ENCODE results near the gene SCT.
A peak's percentile ranks its signal among the peaks of the same experiment; 100 is the strongest.

Gene SCT

DNA sequence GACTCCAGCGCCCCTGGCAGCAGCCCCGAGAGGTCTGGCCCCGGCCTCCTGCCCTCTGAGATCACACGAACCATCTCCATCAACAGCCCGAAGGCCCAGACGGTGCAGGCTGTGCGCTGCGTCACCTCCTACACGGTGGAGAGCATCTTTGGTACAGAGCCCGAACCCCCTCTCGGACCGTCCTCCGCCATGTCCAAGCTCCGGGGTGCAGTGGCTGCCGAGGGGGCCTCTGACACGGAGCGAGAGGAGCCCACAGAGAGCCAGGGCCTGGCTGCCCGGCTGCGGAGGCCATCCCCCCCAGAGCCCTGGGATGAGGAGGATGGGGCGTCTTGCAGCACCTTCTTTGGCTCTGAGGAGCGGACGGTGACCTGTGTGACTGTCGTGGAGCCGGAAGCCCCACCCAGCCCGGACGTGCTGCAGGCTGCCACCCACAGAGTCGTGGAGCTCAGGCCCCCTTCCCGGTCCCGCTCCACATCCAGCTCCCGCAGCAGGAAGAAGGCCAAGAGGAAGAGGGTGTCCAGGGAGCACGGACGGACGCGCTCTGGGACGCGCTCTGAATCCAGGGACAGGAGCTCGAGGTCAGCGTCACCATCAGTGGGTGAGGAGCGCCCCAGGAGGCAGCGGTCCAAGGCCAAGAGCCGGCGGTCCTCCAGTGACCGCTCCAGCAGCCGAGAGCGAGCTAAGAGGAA, 18.9 kb downstream of the SCT start:
- Histone ChIP-seq H3K27ac (ENCODE audit: extremely low read depth, low read depth, low read length) (no peak overlapping the region), H3K9me3 (ENCODE audit: control insufficient read depth, insufficient read depth, low read depth, low read length) (no peaks in the 10 kb centered on the region), H3K36me3 (ENCODE audit: control insufficient read depth in 2 of 2, insufficient read depth in 1 of 2, low read length in 2 of 2) (peaks cover 6 to 98% of the 10 kb centered on the region in 2 experiments; a peak in 2 of 3 replicates), H3K4me1 (ENCODE audit: control insufficient read depth, insufficient read depth, low read length) (no peaks in the 10 kb centered on the region), H3K4me3 (ENCODE audit: low read depth, low read length) (no peak overlapping the region)
- TF ChIP-seq GLI2 (tag by site-specific recombination; IDR thresholded peaks at IDR 0.05; ENCODE audit: borderline replicate concordance, low read depth) (no peak), ZNF530 (tag by site-specific recombination; IDR thresholded peaks at IDR 0.05; ENCODE audit: low read depth) (no peak), ZNF610 (tag by site-specific recombination; IDR thresholded peaks at IDR 0.05; ENCODE audit: borderline replicate concordance) (no peak), ZNF792 (tag by site-specific recombination; IDR thresholded peaks at IDR 0.05) (no peak), HOXD13 (CRISPR knock-in tag; IDR thresholded peaks at IDR 0.05; ENCODE audit: borderline replicate concordance) (no peak)
- TF ChIP-seq, protein P1, sequence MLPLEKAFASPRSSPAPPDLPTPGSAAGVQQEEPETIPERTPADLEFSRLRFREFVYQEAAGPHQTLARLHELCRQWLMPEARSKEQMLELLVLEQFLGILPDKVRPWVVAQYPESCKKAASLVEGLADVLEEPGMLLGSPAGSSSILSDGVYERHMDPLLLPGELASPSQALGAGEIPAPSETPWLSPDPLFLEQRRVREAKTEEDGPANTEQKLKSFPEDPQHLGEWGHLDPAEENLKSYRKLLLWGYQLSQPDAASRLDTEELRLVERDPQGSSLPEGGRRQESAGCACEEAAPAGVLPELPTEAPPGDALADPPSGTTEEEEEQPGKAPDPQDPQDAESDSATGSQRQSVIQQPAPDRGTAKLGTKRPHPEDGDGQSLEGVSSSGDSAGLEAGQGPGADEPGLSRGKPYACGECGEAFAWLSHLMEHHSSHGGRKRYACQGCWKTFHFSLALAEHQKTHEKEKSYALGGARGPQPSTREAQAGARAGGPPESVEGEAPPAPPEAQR (tag by site-specific recombination; IDR thresholded peaks at IDR 0.05): no peak
- CTCF ChIA-PET: no interaction called here
- POLR2A ChIA-PET: no interaction called here

DNA sequence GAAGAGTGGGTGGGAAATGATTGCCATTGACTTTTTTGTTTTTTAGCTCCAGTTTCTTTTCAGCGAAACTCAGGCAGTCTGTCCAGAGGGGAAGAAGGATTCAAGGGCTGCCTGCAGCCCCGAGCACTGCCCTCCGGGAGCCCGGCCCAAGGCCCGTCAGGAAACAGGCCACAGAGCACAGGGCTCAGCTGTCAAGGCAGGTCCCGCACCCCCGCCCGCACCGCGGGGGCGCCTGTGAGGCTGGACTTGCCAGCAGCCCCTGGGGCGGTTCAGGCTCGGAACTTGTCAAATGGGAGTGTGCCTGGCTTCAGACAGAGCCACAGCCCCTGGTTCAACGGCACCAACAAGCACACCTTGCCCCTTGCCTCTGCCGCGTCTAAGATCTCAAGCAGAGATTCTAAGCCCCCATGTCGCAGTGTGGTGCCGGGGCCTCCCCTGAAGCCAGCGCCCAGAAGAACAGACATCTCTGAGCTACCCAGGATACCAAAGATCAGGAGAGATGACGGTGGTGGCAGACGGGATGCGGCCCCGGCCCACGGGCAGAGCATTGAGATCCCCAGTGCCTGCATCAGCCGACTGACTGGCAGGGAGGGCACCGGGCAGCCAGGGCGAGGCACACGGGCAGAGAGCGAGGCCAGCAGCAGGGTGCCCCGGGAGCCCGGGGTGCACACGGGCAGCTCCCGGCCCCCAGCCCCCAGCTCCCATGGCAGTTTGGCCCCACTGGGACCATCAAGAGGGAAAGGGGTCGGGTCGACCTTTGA, 19.8 kb downstream of the SCT start:
- H3K4me3 ChIP-seq (ENCODE audit: low read depth, low read length): no peak overlapping the region
- CTCF ChIA-PET: interaction anchor here (0.6 to 0.7 kb wide), 2 partner anchors 108 to 177 kb away, joined by 3 to 4 read pairs; no protein-coding TSS in a partner anchor
- H3K9me3 ChIP-seq (ENCODE audit: control insufficient read depth, insufficient read depth, low read depth, low read length): no peaks in the 10 kb centered on the region
- TF ChIP-seq ZFHX2 (tag by site-specific recombination; conservative IDR thresholded peaks at IDR 0.05): no peak
- TF ChIP-seq, protein P2, sequence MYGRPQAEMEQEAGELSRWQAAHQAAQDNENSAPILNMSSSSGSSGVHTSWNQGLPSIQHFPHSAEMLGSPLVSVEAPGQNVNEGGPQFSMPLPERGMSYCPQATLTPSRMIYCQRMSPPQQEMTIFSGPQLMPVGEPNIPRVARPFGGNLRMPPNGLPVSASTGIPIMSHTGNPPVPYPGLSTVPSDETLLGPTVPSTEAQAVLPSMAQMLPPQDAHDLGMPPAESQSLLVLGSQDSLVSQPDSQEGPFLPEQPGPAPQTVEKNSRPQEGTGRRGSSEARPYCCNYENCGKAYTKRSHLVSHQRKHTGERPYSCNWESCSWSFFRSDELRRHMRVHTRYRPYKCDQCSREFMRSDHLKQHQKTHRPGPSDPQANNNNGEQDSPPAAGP (tag by site-specific recombination; IDR thresholded peaks at IDR 0.05): no peak
- H3K27ac ChIP-seq (ENCODE audit: extremely low read depth, low read depth, low read length): no peak overlapping the region
- peaks cover 12 to 95% of the 10 kb centered on the region in 2 experiments; a peak in 2 of 3 replicates for H3K36me3 ChIP-seq (ENCODE audit: control insufficient read depth in 2 of 2, insufficient read depth in 1 of 2, low read length in 2 of 2)
- H3K4me1 ChIP-seq (ENCODE audit: control insufficient read depth, insufficient read depth, low read length): no peaks in the 10 kb centered on the region
- POLR2A ChIA-PET: no interaction called here

DNA sequence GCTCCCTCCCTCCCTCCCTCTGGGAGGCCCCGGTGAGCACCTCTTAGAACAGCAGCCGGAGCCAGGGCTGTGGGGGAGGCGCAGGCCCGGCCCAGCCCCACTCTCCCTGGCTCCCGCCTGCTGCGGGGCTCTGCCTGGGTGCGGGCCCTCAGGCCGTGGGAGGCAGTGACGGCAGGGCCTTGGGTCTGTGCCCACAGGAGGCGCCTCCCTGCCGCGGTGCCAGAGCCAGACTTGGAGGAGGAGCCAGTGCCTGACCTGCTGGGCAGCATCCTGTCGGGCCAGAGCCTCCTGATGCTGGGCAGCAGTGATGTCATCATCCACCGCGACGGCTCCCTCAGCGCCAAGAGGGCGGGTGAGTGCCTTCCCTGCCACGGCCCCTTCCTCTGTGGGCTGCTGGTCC, 20.7 kb downstream of the SCT start:
- Histone ChIP-seq H3K4me3 (ENCODE audit: low read depth, low read length) (no peak overlapping the region), H3K27ac (ENCODE audit: extremely low read depth, low read depth, low read length) (no peak overlapping the region), H3K36me3 (ENCODE audit: control insufficient read depth in 2 of 2, insufficient read depth in 1 of 2, low read length in 2 of 2) (peaks cover 12 to 95% of the 10 kb centered on the region in 2 experiments; a peak in 2 of 3 replicates), H3K4me1 (ENCODE audit: control insufficient read depth, insufficient read depth, low read length) (no peaks in the 10 kb centered on the region), H3K9me3 (ENCODE audit: control insufficient read depth, insufficient read depth, low read depth, low read length) (no peaks in the 10 kb centered on the region)
- CTCF ChIA-PET: interaction anchor here (0.6 to 0.7 kb wide), 2 partner anchors 109 to 178 kb away, joined by 3 to 4 read pairs; no protein-coding TSS in a partner anchor
- POLR2A ChIA-PET: no interaction called here
- TF ChIP-seq ZFHX2 (tag by site-specific recombination; conservative IDR thresholded peaks at IDR 0.05): peak; percentile 49
- no peak for TF ChIP-seq ZNF510 (tag by site-specific recombination; IDR thresholded peaks at IDR 0.05; ENCODE audit: insufficient replicate concordance)
- no peak for TF ChIP-seq ZNF660 (tag by site-specific recombination; IDR thresholded peaks at IDR 0.05)
- TF ChIP-seq, protein P3, sequence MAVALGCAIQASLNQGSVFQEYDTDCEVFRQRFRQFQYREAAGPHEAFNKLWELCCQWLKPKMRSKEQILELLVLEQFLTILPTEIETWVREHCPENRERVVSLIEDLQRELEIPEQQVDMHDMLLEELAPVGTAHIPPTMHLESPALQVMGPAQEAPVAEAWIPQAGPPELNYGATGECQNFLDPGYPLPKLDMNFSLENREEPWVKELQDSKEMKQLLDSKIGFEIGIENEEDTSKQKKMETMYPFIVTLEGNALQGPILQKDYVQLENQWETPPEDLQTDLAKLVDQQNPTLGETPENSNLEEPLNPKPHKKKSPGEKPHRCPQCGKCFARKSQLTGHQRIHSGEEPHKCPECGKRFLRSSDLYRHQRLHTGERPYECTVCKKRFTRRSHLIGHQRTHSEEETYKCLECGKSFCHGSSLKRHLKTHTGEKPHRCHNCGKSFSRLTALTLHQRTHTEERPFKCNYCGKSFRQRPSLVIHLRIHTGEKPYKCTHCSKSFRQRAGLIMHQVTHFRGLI (tag by site-specific recombination; IDR thresholded peaks at IDR 0.05): peak; percentile 71; the same call in 1 of the 2 replicates
- TF ChIP-seq ZIC2 (tag by site-specific recombination; IDR thresholded peaks at IDR 0.05): peak; percentile 87
- peak; percentile 23; the same call in 1 of the 2 replicates for TF ChIP-seq EGR2 (tag by site-specific recombination; IDR thresholded peaks at IDR 0.05; ENCODE audit: low read depth)
